Measurements from ENCODE around the gene CREB3.

GRCh38 chr9:35769763-35770162, 37.3 kb downstream of the CREB3 start:
- no peak for TF ChIP-seq CTCF (IDR thresholded peaks at IDR 0.05)
- TF ChIP-seq POLR2A (IDR thresholded peaks at IDR 0.05) = no peak
- no peak for TF ChIP-seq EP300 (IDR thresholded peaks at IDR 0.05)
